Esophagus squamous epithelium (tissue), 4 donors: ENCODE results near the gene CD248.

Experiments
- POLR2A ChIP-seq, 4 donors: fragments of 450-650 bp; IDR thresholded peaks; one replicate each; pipeline ENCODE4 v1.6.1; 2017; ENCODE audit warnings: antibody characterized with exemption in 4 of 4, mild to moderate bottlenecking in 4 of 4, moderate library complexity in 3 of 4
- TF ChIP-seq, protein P1 (sequence below), 6 experiments: fragments of 450-650 bp in 4 of 6; fragments of 200-600 bp in 2 of 6; sonication (generic) in 2 of 6; IDR thresholded peaks; one replicate each; pipeline ENCODE4 v1.5.1; 2016 to 2019; ENCODE audit warnings: antibody characterized with exemption in 6 of 6, mild to moderate bottlenecking in 4 of 6, moderate library complexity in 4 of 6

DNA sequence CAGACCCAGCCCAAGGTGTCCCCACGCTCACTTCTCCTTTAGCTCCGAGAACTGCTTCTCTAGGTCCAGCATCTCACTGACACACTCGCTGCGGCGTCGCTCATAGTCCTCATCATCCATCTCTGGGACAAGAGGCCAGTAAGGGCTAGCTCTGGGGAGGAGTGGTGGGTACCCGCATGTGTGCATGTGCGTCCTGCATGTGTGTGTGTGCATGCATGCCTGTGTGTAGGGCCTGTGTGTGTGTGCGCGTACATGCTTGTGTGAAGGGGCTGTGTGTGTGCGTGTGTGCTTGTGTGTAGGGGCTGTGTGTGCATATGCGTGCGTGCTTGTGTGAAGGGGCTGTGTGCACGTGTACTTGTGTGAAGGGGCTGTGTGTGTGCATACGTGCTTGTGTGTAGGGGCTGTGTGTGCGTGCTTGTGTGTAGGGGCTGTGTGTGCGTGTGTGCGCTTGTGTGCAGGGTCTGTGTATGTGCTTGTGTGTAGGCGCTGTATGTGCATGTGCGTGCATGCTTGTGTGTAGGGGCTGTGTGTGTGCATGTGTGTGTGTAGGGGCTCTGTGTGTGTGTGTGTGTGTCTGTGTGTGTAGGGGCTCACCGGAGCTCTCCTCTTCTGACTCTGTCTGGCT lies 24.8 kb upstream of the CD248 start:
- no peak for TF ChIP-seq POLR2A (IDR thresholded peaks at IDR 0.05)
- TF ChIP-seq, protein P1, sequence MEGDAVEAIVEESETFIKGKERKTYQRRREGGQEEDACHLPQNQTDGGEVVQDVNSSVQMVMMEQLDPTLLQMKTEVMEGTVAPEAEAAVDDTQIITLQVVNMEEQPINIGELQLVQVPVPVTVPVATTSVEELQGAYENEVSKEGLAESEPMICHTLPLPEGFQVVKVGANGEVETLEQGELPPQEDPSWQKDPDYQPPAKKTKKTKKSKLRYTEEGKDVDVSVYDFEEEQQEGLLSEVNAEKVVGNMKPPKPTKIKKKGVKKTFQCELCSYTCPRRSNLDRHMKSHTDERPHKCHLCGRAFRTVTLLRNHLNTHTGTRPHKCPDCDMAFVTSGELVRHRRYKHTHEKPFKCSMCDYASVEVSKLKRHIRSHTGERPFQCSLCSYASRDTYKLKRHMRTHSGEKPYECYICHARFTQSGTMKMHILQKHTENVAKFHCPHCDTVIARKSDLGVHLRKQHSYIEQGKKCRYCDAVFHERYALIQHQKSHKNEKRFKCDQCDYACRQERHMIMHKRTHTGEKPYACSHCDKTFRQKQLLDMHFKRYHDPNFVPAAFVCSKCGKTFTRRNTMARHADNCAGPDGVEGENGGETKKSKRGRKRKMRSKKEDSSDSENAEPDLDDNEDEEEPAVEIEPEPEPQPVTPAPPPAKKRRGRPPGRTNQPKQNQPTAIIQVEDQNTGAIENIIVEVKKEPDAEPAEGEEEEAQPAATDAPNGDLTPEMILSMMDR (IDR thresholded peaks at IDR 0.05), result no peak
